ENCODE measurements around the gene ZMYND15.

ZMYND15 gene

GRCh38 chr17:4735876-4736651 is 3.6 kb upstream of the ZMYND15 start:
- DNase-seq (ENCODE audit: low read depth) = no peak
- no peak overlapping the region for H3K4me3 ChIP-seq (ENCODE audit: low read depth, low read length)

DNA sequence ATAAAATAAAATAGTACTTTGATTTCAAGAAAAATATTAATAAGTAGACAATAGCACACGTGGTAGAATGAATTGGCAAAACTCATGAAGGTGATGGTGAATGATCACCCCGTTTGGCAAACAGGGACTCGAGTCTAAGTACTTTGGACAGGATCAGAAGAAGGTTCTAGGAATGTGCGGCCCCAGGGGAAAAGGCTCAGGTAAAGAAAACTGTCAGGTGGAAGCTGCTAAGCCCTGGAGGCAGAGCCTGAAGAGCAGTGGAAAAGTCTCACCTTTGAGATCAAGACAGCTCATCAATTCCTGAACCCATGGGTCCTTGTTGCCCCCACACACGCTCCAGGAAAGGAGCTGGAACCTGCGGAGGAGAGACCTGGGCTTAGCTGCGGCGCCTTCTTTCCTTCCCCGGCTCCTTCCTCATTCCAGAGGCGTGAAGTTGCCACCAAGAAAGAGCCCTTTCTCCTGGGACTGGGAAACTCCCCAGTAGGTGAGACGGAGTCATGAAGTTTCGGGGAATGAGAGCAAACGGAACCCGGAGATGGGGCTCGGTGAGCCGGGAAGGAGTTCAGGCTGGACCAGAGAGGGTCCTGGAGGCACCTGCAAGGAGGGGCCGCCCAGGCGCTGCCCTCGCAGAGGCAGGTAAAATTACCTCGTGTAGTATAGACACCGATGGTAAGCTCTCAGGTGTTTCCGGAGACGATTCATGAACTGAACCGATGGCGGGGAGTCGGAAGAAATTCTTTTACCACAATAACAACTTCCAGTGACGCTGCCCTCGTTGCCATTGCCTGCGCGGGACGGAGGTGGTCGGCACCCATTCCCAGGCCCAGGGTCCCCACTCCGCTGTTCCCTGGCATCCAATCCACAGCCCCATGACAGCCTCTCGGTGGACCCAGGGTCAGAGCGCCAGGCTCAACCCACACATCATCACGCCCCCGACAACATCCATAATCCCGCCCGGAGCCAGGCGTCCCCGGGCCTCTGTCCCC is 1.2 kb upstream of the ZMYND15 start:
- peak overlapping the region; percentile 73 for H3K4me3 ChIP-seq (ENCODE audit: low read depth, low read length)
- DNase-seq (ENCODE audit: low read depth) = no peak
- TF ChIP-seq CTCF (IDR thresholded peaks at IDR 0.05; ENCODE audit: control insufficient read depth, extremely low read depth, insufficient read depth) = no peak

More at GRCh38 chr17:4735876-4736651, 3.6 kb upstream of the ZMYND15 start:
- TF ChIP-seq CTCF (IDR thresholded peaks at IDR 0.05; ENCODE audit: control insufficient read depth, extremely low read depth, insufficient read depth) = no peak

DNA sequence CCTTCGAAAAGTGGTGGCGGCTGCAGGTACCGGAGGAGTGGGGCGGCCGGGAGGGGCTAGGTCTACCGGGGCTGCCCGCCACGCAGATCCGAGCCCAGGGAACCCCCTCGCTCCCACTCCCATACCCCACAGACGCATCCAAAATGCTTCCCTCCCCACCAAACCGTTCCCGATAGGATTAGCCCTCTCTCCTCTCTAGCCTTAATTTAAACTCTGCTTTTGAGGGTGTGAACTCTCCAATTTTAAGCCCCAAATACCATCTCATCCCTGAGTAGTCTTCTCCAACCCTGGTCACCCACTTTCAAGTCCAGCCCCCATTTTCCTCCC is 355 bp downstream of the ZMYND15 start:
- no peak for TF ChIP-seq CTCF (IDR thresholded peaks at IDR 0.05; ENCODE audit: control insufficient read depth, extremely low read depth, insufficient read depth)

DNA sequence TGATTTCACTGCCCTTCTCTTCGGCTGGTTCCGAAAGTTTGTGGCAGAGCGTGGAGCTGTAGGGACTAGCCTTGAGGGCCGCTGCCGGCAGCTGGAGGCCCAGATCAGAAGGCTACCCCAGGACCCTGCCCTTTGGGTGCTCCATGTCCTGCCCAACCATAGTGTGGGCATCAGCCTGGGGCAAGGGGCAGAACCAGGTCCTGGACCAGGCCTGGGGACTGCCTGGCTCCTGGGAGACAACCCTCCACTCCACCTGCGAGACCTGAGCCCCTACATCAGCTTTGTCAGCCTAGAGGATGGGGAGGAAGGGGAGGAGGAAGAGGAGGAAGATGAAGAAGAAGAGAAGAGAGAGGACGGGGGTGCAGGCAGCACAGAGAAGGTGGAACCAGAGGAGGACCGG is 951 bp downstream of the ZMYND15 start:
- no peak for TF ChIP-seq CTCF (IDR thresholded peaks at IDR 0.05; ENCODE audit: control insufficient read depth, extremely low read depth, insufficient read depth)
- H3K4me3 ChIP-seq (ENCODE audit: low read depth, low read length) = no peak overlapping the region
- no peak for DNase-seq (ENCODE audit: low read depth)

More for the DNA sequence above, 355 bp downstream of the ZMYND15 start:
- peak overlapping the region; percentile 73 for H3K4me3 ChIP-seq (ENCODE audit: low read depth, low read length)
- no peak for DNase-seq (ENCODE audit: low read depth)

DNA sequence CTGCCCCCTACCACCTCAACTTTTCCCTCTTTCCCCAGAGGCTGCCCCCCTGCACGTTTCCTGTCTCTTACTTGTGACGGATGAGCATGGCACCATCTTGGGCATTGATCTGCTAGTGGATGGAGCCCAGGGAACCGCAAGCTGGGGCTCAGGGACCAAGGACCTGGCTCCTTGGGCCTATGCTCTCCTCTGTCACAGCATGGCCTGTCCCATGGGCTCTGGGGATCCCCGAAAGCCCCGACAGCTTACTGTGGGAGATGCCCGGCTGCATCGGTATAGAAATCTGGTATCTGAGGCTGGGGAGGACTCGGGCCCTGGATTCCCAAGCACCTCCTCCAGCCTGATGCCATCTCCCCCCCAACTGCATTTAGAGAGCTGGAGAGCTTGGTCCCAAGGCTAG is 1.9 kb downstream of the ZMYND15 start:
- no peak for DNase-seq (ENCODE audit: low read depth)
- no peak overlapping the region for H3K4me3 ChIP-seq (ENCODE audit: low read depth, low read length)
- TF ChIP-seq CTCF (IDR thresholded peaks at IDR 0.05; ENCODE audit: control insufficient read depth, extremely low read depth, insufficient read depth) = no peak

- H3K4me3 ChIP-seq (ENCODE audit: low read depth, low read length) = no peak overlapping the region
- TF ChIP-seq CTCF (IDR thresholded peaks at IDR 0.05; ENCODE audit: control insufficient read depth, extremely low read depth, insufficient read depth) = no peak
- DNase-seq (ENCODE audit: low read depth) = no peak
These were observed 2.5 kb downstream of the ZMYND15 start for GRCh38 chr17:4742133-4742532.
